HG02763 (cell line): ENCODE data around the gene HSD17B11.
"Not testable (repeated sequence)": the region's sequence is repeated elsewhere in the genome, so short reads cannot be mapped to it uniquely, and the experiment has no call there.

Experiments
- ATAC-seq: cut with Tn5 transposase; IDR thresholded peaks from one replicate; pipeline ENCODE4 v1.9.1; 2021; ENCODE audit warnings: mild to moderate bottlenecking, moderate library complexity; ENCODE audit not compliant: unreplicated experiment

Gene HSD17B11

GRCh38 chr4:87406462-87406861 lies 15.5 kb upstream of the HSD17B11 start:
- no peak for ATAC-seq

GRCh38 chr4:87405211-87405820 lies 14.3 kb upstream of the HSD17B11 start:
- no peak for ATAC-seq

GRCh38 chr4:87403732-87404131 lies 12.7 kb upstream of the HSD17B11 start:
- ATAC-seq, result not testable (repeated sequence)

DNA sequence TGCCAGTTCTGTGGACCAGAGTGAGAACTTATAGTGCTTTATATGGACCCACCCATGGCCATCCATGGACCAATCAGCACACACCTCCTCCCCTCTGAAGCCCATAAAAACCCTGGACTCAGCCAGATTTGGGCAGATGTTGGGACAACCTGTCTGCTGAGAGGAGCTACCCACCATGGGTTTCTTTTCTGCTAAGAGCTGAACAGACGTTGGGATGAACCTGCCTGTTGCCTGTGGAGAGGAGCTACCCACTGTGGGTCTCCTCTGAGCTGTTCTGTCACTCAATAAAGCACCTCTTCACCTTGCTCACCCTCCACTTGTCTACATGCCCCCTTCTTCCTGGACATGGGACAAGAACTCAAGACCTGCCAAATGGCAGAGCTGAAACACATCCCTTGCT lies 9.0 kb upstream of the HSD17B11 start:
- ATAC-seq, result no peak

GRCh38 chr4:87399148-87399547 lies 8.2 kb upstream of the HSD17B11 start:
- no peak for ATAC-seq

GRCh38 chr4:87395851-87396250 lies 4.9 kb upstream of the HSD17B11 start:
- not testable (repeated sequence) for ATAC-seq

DNA sequence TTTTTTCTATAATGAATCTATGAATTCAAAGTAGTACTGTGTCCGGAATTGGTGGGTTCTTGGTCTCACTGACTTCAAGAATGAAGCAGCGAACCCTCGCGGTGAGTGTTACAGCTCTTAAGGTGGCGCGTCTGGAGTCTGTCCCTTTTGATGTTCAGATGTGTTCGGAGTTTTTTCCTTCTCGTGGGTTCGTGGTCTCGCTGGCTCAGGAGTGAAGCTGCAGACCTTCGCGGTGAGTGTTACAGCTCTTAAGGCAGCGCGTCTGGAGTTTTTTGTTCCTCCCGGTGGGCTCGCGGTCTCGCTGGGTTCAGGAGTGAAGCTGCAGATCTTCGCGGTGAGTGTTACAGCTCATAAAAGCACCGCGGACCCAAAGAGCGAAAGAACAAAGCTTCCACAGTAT lies 4.1 kb upstream of the HSD17B11 start:
- ATAC-seq, result not testable (repeated sequence)

- no peak for ATAC-seq
Observed at GRCh38 chr4:87392183-87392582, 1.2 kb upstream of the HSD17B11 start.

- no peak for ATAC-seq
Observed at GRCh38 chr4:87391576-87392054, 627 bp upstream of the HSD17B11 start.

GRCh38 chr4:87390551-87390890 lies 467 bp downstream of the HSD17B11 start:
- ATAC-seq, result no peak

DNA sequence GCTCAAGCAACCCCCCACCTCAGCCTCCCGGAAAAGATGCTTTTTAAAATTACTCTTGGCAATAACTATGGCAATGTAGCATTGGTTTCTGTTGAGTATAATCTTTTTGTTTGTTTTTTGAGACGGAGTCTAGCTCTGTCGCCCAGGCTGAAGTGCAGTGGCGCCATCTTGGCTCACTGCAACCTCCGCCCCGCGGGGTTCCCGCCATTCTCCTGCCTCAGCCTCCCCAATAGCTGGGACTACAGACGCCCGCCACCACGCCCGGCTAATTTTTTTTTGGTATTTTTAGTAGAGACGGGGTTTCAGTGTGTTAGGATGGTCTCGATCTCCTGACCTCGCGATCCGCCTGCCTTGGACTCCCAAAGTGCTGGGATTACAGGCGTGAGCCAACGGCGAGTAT lies 933 bp downstream of the HSD17B11 start:
- ATAC-seq, result not testable (repeated sequence)

GRCh38 chr4:87388901-87389300 lies 2.1 kb downstream of the HSD17B11 start:
- ATAC-seq, result no peak

GRCh38 chr4:87387237-87387636 lies 3.8 kb downstream of the HSD17B11 start:
- ATAC-seq, result no peak

GRCh38 chr4:87384466-87385132 lies 6.4 kb downstream of the HSD17B11 start:
- ATAC-seq, result not testable (repeated sequence)

DNA sequence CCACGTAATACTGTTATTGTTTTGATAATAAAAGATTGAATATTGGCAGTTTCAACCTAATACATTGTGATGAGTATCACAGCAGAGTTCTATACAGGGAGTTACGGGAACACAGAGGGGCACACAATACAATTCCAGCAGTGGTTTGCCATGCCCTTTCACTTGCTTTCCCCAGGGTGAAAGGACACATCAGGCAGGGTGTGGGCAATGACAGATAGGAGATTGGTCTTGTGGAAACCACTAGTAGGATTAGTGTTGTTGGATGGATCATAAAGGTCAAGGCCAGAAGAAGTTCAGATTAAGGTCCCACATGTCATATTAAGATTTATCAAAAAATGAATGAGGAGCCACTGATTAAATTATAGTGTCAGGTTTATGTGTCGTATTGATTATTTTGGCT lies 8.1 kb downstream of the HSD17B11 start:
- ATAC-seq, result no peak

- ATAC-seq, result no peak
Observed at GRCh38 chr4:87382116-87382515, 8.9 kb downstream of the HSD17B11 start.

- ATAC-seq, result no peak
Observed at GRCh38 chr4:87377816-87378215, 13.2 kb downstream of the HSD17B11 start.

DNA sequence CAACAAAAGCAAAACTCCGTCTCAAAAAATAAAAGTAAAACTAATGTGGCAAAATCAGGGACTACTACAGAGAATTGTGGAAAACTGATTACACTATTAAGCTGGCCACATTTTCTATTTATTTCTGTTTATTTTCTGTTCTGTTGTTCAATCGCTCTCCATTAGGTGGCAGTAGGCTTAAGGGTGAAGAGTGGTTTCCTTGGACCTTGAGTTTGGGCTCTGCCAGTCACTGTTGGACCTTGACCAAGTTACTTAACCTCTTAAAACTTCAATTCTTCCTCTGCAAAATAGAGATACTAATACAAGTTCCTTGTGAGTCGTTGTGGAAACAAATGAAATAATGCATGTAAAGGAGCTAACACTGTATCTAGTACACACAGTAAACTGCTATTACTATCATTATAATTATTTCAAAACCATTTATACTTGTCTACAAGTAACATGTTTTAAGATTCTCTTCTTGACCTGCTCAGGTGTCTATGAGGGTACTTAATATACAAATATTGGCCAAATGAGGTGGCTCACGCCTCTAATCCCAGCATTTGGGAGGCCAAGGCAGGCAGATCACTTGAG lies 15.2 kb downstream of the HSD17B11 start:
- no peak for ATAC-seq

GRCh38 chr4:87370068-87370467 lies 20.9 kb downstream of the HSD17B11 start:
- no peak for ATAC-seq

- no peak for ATAC-seq
Observed at GRCh38 chr4:87366521-87367162, 24.3 kb downstream of the HSD17B11 start.

- ATAC-seq, result no peak
Observed at GRCh38 chr4:87365348-87365747, 25.6 kb downstream of the HSD17B11 start.

- ATAC-seq, result no peak
Observed at GRCh38 chr4:87363552-87363951, 27.4 kb downstream of the HSD17B11 start.
